Nephron progenitor cell (in vitro differentiated cells): Measurements from ENCODE around the gene ULBP2.

Experiments
- DNase-seq: peaks from one replicate; pipeline ENCODE4 v3.0.0; 2021
- H3K27ac Mint-ChIP-seq: 2 replicates; pipeline ENCODE4 v1.8.0; 2021; ENCODE audit warnings: mild to moderate bottlenecking, moderate library complexity, mixed read lengths
- H3K27me3 Mint-ChIP-seq: 2 replicates; pipeline ENCODE4 v1.8.0; 2021; ENCODE audit warnings: mild to moderate bottlenecking, low read depth, mixed read lengths; ENCODE audit not compliant: poor library complexity
- H3K36me3 Mint-ChIP-seq: 2 replicates; pipeline ENCODE4 v1.8.0; 2021; ENCODE audit warnings: low read depth, mixed read lengths
- H3K4me1 Mint-ChIP-seq: 2 replicates; pipeline ENCODE4 v1.8.0; 2021; ENCODE audit warnings: mixed read lengths
- H3K4me3 Mint-ChIP-seq: 2 replicates; pipeline ENCODE4 v1.8.0; 2021; ENCODE audit warnings: mild to moderate bottlenecking, moderate library complexity, mixed read lengths
- H3K9me3 Mint-ChIP-seq: 2 replicates; pipeline ENCODE4 v1.8.0; 2021; ENCODE audit warnings: mild to moderate bottlenecking, moderate library complexity, mixed read lengths
- TF ChIP-seq, protein P1 (sequence below): fragments of 200-600 bp; sonication (generic); IDR thresholded peaks from 2 replicates; pipeline ENCODE4 v1.5.0; 2021; ENCODE audit warnings: antibody characterized with exemption

ULBP2 gene

GRCh38 chr6:149897855-149898744, 43.7 kb upstream of the ULBP2 start, which contains the start of gene RAET1E:
Gene RAET1E (minus strand): TSS chr6:149898113. CDS start chr6:149890901, 7,212 bp downstream.
- peaks cover 66% of the 10 kb centered on the region for H3K27me3 Mint-ChIP-seq
- DNase-seq = no peak

GRCh38 chr6:149898966-149899365, 42.8 kb upstream of the ULBP2 start:
- TF ChIP-seq, protein P1, sequence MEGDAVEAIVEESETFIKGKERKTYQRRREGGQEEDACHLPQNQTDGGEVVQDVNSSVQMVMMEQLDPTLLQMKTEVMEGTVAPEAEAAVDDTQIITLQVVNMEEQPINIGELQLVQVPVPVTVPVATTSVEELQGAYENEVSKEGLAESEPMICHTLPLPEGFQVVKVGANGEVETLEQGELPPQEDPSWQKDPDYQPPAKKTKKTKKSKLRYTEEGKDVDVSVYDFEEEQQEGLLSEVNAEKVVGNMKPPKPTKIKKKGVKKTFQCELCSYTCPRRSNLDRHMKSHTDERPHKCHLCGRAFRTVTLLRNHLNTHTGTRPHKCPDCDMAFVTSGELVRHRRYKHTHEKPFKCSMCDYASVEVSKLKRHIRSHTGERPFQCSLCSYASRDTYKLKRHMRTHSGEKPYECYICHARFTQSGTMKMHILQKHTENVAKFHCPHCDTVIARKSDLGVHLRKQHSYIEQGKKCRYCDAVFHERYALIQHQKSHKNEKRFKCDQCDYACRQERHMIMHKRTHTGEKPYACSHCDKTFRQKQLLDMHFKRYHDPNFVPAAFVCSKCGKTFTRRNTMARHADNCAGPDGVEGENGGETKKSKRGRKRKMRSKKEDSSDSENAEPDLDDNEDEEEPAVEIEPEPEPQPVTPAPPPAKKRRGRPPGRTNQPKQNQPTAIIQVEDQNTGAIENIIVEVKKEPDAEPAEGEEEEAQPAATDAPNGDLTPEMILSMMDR = no peak
- no peaks in the 10 kb centered on the region for H3K9me3 Mint-ChIP-seq
- no peak overlapping the region for H3K27ac Mint-ChIP-seq
- peaks cover 58% of the 10 kb centered on the region for H3K27me3 Mint-ChIP-seq
- H3K4me1 Mint-ChIP-seq = peaks cover 7% of the 10 kb centered on the region
- DNase-seq = no peak
- no peak overlapping the region for H3K4me3 Mint-ChIP-seq
- H3K36me3 Mint-ChIP-seq = no peaks in the 10 kb centered on the region

More at GRCh38 chr6:149897855-149898744, 43.7 kb upstream of the ULBP2 start, which contains the start of gene RAET1E:
- TF ChIP-seq, protein P1 = no peak
- H3K27ac Mint-ChIP-seq = no peak within 1 kb of the TSS
- no peaks in the 10 kb centered on the region for H3K9me3 Mint-ChIP-seq
- no peak within 1 kb of the TSS for H3K4me3 Mint-ChIP-seq
- H3K4me1 Mint-ChIP-seq = peaks cover 7% of the 10 kb centered on the region
- no peaks in the 10 kb centered on the region for H3K36me3 Mint-ChIP-seq

DNA sequence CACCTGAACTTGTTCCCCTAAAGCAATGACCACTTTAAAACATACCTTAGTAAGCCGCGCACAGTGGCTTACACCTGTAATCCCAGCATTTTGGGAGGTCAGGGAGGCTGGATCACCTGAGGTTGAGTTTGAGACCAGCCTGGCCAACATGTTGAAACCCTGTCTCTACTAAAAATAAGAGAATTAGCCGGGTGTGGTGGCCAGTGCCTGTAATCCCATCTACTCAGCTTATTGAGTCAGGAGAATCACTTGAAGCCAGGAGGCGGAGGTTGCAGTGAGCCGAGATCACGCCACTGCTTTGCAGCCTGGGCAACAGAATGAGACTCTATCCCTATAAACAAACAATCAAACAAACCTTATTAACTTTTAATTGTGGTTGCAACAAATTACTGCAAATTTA, 42.3 kb upstream of the ULBP2 start:
- DNase-seq = no peak
- peaks cover 7% of the 10 kb centered on the region for H3K4me1 Mint-ChIP-seq
- H3K9me3 Mint-ChIP-seq = no peaks in the 10 kb centered on the region
- H3K27ac Mint-ChIP-seq = no peak overlapping the region
- H3K27me3 Mint-ChIP-seq = peaks cover 53% of the 10 kb centered on the region
- no peaks in the 10 kb centered on the region for H3K36me3 Mint-ChIP-seq
- TF ChIP-seq, protein P1 = no peak
- no peak overlapping the region for H3K4me3 Mint-ChIP-seq

DNA sequence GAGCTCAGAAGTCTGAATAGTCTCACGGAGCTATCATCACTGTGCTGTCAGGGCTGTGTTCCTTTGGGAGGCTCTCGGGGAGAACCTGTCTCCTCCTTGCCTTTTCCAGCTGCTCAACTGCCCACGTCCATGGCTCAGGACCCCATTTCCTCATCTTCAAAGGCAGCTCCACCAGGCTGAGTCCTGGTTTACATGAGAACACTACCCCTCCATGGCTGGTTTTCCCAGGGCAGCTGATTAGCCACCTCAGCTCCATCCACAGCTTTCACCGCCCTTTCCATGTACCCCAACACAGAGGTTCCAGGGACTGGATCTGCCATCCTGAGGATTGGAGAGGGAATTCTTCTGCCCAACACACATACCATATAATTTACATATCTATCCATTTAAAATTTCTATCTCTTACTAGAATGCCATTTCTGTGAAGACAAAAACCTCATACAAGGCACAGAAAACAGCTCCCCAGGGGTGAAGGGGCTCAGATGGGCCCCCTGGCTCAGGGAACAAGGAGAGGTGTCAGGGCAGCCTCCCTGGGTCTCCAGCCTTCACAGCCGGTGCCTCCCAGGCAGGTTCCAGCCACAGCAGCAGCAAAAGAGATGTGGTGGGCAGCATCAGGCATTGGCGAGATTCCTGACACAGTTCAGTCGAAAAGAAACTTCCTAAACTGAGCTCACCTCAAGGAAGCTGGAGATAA, 41.7 kb upstream of the ULBP2 start:
- TF ChIP-seq, protein P1 = no peak
- Mint-ChIP-seq H3K27ac (no peak overlapping the region), H3K4me1 (peaks cover 7% of the 10 kb centered on the region), H3K9me3 (no peaks in the 10 kb centered on the region), H3K4me3 (no peak overlapping the region), H3K27me3 (peaks cover 50% of the 10 kb centered on the region), H3K36me3 (no peaks in the 10 kb centered on the region)
- no peak for DNase-seq

GRCh38 chr6:149900620-149901443, 41.0 kb upstream of the ULBP2 start:
- no peak for DNase-seq
- Mint-ChIP-seq H3K36me3 (no peaks in the 10 kb centered on the region), H3K27ac (no peak overlapping the region), H3K9me3 (no peaks in the 10 kb centered on the region), H3K27me3 (peaks cover 46% of the 10 kb centered on the region), H3K4me1 (peaks cover under 1% of the 10 kb centered on the region), H3K4me3 (no peak overlapping the region)
- TF ChIP-seq, protein P1 = no peak
